Activated CD8-positive, alpha-beta memory T cell treated with anti-CD3 and anti-CD28 coated beads, Interleukin-2, amount 50 U/mL, for 24 hours (primary cell): Measurements from ENCODE around the gene GALNT10.

Experiments used
- DNase-seq: peaks from one replicate; pipeline ENCODE4 v3.0.0-alpha.2; 2020; ENCODE audit errors: extremely low read depth

The GALNT10 gene

GRCh38 chr5:154324033-154324432, 133.5 kb downstream of the GALNT10 start:
- no peak for DNase-seq

DNA sequence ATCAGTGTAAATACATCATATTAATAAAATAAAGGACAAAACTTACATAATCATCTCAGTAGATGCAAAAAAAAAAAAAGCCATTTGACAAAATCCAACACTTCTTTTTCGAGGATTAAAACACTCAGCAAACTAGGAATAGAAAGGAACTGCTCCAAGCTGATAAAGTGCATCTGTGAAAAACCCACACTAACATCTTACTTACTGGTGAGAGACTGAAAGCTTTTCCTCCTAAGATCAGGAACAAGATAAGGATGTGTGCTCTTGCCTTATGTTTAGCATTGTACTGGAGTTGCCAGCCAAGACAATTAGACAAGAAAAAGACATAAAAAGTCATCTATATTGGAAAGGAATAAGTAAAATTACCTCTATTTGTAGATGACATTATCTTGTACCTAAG, 135.0 kb downstream of the GALNT10 start:
- no peak for DNase-seq

GRCh38 chr5:154329062-154329461, 138.5 kb downstream of the GALNT10 start:
- no peak for DNase-seq

DNA sequence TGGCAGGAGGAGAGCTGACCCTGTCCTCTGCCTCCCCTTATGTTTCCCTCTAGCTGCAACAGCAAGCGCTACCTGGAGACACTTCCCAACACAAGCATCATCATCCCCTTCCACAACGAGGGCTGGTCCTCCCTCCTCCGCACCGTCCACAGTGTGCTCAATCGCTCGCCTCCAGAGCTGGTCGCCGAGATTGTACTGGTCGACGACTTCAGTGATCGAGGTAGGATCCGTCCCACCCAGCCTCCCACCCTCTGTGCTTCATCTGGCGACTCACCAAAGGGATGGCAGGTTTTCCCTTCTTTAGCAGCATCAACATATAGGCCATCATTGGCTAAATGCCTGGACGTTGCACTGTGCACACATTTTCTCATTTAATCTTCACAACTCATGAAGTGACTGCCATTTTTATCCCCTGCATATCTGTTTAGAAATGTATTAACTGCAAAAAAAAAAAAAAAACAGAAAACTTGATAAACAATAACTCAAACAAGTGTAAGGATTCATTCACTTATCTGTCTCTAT, 139.0 kb downstream of the GALNT10 start:
- DNase-seq: no peak

DNA sequence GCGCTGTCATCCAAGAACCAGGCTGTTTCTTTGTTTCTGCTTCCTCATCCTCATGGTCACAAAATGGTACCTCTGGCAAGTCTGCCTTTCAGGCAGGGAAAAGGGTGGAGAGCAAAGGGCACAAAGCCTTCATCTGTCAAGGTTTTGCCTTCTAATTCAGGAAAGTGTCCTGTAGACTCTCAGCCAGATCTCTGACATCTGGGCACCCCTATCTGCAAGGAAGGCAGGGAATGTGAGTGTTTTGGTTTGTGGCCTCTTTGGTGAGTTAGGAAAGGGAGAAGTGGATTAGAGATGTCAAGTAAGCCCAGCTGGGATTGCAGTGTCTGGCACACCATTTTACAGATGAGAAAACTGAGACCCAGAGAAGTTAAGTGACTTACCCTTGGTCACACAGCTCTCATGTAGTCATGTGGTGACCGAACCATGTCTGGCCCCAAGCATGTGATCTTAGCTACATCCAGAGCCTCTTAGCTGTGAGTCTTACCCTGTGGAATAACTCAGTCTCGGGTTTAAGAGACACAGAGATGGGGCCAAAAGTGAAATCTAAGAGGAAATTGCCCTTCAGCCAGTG, 139.6 kb downstream of the GALNT10 start:
- no peak for DNase-seq

DNA sequence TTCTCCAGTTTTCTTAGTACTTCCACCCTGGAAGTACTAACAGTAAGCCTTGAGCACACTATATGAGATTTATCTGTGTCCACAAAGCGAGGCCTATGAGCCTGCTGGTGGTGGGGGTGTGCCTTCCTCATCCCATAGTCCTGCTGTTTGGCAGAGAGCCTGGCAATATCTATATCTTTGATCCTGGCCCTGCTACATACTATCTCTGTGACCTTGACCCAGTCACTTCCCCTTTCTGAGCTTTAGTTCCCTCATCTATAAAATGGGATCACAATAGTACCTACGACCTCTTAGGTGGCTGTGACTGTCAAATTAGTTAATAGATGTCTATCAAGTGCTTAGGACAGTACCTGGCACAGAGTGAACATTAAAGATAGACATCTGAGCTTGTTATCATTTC, 140.7 kb downstream of the GALNT10 start:
- no peak for DNase-seq

GRCh38 chr5:154331924-154332323, 141.4 kb downstream of the GALNT10 start:
- no peak for DNase-seq

GRCh38 chr5:154332451-154332850, 141.9 kb downstream of the GALNT10 start:
- DNase-seq: no peak

GRCh38 chr5:154333016-154333415, 142.5 kb downstream of the GALNT10 start:
- DNase-seq: no peak

GRCh38 chr5:154334406-154335064, 144.0 kb downstream of the GALNT10 start:
- DNase-seq: no peak

DNA sequence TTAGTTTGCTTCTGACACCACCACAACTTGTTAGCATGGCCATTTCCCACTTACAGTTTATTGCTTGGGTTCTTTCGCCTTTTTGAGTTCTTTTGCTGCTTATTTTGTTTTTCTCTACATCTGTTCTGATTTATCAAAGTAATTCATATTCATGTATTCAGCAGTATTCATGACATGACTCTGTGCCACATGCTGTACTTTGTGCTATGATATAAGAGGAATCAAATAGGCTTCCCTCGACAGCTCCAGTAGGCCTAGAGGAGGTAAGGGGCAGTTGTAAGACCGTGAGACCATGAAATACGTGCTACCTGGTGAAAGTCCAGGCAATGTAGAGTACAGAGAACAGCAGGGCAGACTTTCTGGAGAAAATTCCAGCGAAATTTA, 144.5 kb downstream of the GALNT10 start:
- no peak for DNase-seq

GRCh38 chr5:154341620-154342019, 151.1 kb downstream of the GALNT10 start:
- no peak for DNase-seq

DNA sequence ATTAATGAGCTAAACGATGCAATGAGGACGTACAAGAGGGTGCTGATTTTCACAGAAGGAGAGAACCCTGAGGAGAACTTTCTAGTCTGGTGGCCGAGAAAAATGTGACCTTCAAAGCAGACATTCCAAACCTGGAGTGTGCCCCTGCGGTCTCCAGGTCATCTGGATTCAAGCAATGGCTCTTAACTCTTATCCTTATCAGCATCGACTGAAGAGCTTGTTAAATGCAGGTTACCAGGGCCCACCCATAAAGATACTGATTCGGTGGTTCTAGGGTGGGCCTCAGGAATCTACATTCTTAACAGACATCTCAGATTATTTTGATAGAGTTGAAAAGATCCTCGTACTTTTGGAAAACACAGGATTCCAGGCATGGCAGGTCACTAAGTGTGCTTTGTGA, 151.7 kb downstream of the GALNT10 start:
- no peak for DNase-seq

- DNase-seq: no peak
Measured at GRCh38 chr5:154342963-154343362, 152.4 kb downstream of the GALNT10 start.

GRCh38 chr5:154344461-154344860, 153.9 kb downstream of the GALNT10 start:
- DNase-seq: no peak

- DNase-seq: no peak
Measured at GRCh38 chr5:154345255-154345952, 154.9 kb downstream of the GALNT10 start.

DNA sequence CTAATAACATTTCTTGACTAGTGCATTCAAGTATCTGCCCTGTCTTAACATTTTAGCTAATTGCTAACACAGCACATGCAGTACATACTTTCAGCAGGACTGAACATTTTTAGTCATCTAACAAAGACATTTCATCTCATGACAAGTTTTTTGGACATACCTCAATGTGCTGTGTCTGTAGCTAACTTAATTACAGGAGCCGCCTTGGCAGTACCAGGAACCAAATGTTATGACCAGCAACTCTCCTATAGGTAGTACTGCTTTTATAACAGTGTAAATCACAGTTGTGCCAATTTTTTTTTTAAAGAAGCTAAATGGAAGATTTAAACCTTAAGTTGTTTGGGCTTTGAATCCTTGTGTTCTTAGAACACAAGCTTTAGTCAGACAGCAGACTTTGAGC, 155.9 kb downstream of the GALNT10 start:
- no peak for DNase-seq

DNA sequence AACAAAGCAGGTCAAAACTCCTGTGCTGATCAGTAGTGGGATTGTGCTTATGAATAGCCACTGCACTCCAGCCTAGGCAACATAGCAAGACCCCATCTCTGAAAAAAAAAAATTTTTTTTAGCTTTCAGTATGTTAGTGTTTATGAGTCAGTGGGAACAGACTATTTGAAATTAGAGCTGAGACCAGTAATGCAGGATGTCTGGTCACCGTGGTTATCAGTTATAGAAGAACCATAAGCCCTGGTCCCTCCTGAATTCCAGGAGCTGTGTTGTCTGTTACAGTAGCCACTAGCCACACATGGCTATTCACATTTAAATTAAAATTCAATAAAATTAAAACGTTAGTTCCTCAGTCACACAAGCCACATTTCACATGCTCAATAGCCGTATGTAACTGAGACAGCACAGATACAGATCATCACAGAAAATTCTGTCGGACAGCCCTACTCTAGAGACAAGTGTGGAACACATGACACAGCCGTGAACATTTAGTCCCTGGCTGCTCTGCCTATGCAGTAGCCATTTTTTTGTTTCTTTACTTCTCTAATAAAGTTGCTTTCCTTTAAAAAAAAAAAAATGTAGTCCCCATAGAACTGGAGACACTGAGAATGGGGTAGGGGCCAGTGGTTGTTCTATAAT, 159.2 kb downstream of the GALNT10 start:
- no peak for DNase-seq

DNA sequence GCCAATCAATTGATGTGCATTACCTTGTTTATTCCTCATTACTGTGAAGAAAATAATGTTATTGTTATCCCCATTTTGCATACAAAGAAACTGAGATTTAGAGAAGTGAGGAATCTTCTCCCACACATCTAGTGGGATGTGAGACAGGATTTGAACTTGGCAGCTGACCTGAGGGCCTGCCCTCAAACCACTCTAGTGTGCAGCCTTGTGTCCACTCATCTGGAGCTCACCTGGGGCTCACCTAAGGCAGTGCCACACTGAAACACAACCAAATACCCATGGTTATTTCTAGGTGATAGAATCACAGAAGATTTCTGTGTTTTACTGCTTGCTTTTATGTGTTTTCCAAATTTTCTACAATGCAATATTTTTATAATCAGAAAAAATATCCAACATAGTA, 160.6 kb downstream of the GALNT10 start:
- DNase-seq: no peak

DNA sequence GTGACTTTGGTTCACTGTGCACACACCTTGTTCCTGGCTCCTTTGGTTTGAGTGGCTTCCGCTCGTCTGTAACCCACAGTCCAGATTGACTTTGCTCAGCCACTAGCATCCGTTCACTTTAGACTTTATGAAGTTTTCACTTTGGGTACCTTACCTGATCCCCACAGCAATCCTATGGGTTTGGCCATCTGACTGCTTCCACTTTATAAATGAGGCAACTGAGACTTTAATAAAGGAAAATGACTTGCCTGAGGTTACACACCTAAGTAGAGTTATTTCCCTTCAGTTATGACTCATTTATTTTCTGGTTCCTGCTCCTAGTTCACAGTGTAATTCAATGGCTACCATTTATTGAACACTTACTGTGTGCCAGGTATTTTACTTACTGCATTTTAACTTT, 161.0 kb downstream of the GALNT10 start:
- DNase-seq: no peak

DNA sequence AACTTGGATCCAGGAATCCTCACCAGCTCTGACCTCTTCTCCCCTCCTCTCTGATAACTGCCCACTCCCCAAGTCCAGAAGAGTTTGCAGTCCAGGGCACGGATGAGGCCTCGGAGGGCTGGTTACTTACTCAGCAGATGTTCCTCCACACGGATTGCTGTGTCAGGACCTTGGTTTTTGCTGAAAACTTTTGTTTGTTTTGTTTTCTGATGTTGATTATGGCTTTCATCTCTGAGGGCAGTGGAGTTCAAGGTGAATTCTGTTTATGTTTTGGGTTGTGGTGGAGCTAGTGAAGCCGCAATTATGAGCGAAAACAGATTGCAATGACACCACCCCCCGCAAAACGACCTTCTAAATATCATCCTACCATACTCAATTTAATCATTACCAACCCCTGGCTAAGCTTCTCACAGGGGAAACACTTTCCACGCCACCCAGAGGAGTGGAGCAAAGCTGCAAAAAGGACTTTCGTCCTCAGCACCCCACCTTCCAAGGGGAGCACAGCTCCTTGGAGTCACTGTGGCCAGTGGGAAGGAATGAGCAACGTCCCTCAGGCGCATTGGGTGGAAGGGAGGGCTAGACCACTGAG, 162.5 kb downstream of the GALNT10 start:
- no peak for DNase-seq

GRCh38 chr5:154355129-154355611, 164.6 kb downstream of the GALNT10 start:
- DNase-seq: no peak
